Stimulated activated CD4-positive, alpha-beta T cell treated with anti-CD3 and anti-CD28 coated beads, TNF-alpha, amount 100 ng/mL, for 24 hours (primary cell): ENCODE data around the gene UST.
"Not testable (repeated sequence)": the region's sequence is repeated elsewhere in the genome, so short reads cannot be mapped to it uniquely, and the experiment has no call there.

Experiments
- DNase-seq, 3 experiments: peaks; one replicate each; pipeline ENCODE4 v3.0.0-alpha.2; 2020; ENCODE audit warnings: low read depth in 3 of 3

The UST gene

DNA sequence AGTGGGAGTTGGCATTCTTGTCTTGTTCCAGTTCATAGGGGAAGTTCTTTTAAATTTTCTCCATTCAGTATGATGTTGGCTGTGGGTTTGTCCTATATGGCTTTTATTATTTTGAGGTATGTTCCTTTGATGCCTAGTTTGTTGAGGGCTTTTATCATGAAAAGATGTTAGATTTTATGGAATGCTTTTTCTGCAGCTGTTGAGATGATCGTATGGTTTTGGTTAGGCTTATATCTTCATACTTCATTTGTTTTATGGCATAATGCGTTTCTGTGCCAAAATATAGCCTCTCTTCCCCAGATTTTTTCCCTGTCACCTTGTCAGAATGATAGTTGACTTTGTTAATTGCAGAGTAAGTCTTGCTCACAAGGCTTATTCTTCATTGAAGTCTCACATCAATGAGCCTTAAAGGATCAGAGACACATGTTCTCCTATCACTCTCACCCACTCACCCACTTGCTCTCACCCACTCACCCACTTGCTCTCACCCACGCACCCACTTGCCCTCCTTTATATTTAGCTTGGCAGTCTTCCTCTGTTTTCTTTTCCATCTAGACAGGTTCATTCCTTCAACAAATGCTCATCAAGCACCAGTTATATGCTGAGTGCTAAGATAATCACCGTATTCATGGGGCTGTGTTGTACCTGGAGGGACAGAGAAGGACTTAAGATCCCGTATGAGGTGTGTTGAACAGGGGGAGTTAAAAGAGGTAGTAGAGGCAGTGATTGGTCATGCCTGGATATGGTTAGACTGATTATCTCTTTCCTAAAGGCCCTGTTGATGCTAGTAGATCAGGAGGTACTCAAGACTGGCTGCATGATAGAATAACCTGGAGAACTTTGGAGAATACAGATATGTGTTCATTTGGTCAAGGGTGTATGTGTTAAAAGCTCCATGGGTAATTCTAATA, 19.3 kb downstream of the UST start:
- DNase-seq = no peak

DNA sequence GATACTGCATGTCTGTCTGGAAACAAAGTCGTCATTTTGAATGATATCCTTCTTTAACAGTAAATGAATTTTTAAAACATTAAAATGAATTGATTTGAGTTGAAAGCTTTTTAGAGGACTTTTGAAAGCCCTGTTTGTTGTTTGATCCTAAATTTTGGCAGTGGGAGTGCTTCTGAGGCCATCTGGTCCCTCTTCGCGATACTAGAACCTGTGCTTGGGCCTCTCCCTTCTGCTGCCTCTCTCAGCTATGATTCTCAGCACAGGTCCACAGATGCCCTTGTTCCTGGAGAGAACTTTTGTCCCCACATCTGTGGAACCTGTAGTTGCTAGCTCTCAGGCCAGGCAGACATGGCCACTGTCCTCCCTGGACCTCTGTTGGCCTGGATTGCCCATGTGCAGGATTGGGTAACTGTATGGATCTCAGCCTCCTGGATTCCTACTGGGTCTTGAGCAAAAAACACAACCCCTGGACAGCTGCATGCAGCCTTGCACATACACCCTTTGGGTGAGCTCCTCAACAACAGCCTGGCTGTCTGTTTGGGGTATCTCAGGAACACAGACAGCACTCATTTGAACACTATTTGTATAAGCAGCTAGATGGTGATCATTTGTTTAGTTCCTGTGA, 21.9 kb downstream of the UST start:
- DNase-seq = no peak

GRCh38 chr6:148769304-148769968, 22.6 kb downstream of the UST start:
- no peak for DNase-seq

GRCh38 chr6:148770408-148771211, 23.8 kb downstream of the UST start:
- no peak for DNase-seq

- DNase-seq = no peak
These were observed 24.4 kb downstream of the UST start for GRCh38 chr6:148771212-148771601.

DNA sequence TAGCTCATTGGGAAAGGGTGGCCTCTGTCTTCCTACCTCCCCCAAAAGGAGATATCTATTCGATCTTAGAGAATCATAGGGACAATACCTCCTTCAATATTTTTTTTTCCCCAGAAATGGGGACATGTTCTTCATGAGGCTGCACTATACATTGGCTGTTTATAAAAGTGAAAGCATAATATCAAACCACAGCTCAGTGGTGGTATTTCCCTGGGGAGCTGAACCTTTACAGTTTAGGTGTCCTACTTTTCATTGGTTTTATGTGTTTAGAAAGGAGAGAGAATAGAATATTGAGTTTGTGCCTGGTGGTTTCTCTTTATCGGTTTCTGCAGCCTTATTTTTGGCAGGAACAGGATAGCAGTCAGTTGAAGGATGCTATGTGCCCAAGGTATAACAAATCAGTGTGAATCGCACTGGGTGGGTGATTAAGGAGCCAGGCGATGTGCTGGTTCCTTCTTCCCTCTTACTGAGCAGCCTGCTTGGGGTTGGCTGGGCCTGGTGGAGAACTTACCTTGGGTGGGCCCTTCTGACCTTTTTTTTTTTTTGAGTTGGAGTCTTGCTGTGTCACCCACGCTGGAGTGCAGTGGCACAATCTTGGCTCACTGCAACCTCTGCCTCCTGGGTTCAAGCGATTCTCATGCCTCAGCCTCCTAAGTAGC, 25.2 kb downstream of the UST start:
- no peak for DNase-seq

GRCh38 chr6:148775161-148775560, 28.3 kb downstream of the UST start:
- DNase-seq = no peak

GRCh38 chr6:148776321-148777308, 29.8 kb downstream of the UST start:
- DNase-seq = no peak

DNA sequence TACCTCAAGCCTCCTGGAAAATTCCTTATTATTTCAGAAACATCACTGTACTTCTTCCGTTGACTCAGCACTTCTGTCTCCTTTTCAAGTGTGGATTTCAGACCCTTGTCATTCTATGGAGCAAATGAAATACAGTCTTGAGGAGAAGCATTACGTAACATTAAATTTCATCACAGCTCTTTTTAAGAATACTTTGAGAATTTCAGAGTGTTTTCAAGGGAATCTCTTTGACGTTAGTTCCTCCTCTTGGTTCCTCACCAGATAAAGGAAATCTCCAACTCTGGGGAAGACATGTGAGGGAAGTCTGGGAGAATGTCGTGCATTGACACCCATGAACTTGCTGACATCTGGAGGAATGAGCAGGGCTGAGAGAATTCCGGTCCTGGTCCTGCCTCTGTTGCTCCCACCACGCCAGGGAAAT, 32.3 kb downstream of the UST start:
- DNase-seq = no peak

GRCh38 chr6:148780423-148780822, 33.6 kb downstream of the UST start:
- DNase-seq = not testable (repeated sequence)

- DNase-seq = no peak
These were observed 34.1 kb downstream of the UST start for GRCh38 chr6:148780918-148781436.

GRCh38 chr6:148789948-148790347, 43.1 kb downstream of the UST start:
- DNase-seq = no peak

DNA sequence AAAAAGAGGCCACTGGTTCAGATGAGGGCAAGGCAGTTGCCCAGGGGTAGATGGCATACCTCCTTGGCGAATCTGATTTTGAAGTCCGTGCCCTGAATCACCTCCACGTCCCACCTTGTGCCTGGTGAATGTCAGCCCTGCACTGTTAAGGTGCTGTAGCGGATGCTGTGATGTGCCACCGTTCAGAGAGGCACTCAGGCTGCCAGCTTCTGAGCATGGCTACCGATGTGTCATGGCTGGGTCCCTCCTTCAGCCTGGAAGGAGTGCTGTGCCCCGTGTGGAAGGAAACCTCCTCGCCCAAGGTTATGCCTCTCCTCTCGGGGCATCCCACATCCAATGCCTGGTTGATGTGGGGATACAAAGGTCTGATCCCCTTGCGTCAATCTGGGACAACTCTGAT, 43.6 kb downstream of the UST start:
- DNase-seq = no peak

DNA sequence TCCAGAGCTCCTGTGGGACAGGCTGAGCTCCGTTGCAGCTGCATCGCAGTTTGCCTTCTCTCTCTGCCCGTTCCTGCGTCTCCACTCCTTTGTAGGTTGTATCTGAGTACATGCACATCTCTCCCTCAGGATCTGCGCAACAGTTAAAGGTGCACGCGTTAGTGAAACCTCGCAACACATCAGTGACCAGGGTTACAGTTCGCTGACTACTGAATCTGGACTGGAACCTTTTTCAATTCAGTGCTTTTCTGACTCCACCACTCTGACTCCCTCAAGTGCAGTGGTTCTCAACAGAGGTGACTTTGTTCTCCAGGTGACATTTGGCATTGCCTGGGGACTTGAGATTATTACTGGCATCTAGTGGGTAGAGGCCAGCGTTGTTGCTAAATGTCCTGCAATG, 44.0 kb downstream of the UST start:
- no peak for DNase-seq

GRCh38 chr6:148791372-148791771, 44.5 kb downstream of the UST start:
- DNase-seq = no peak

DNA sequence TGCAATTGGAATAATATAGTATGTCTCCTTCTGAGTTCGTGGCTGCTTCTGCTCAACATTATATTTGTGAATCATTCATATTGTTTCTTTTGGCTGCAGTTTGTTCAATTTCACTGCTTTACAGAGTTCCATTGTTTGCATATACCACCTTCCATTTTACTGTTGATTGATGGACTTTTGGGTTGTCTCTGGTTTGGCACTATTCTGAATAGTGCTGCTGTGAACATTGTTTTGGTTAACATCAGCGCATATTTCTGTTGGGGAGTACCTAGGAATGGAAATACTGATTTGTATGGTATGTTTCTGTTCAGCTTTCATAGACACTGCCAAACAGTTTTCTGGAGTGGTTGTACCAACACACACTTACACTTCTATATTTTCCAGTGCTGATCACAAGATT, 46.9 kb downstream of the UST start:
- DNase-seq = no peak

- DNase-seq = no peak
These were observed 48.0 kb downstream of the UST start for GRCh38 chr6:148794797-148795196.

DNA sequence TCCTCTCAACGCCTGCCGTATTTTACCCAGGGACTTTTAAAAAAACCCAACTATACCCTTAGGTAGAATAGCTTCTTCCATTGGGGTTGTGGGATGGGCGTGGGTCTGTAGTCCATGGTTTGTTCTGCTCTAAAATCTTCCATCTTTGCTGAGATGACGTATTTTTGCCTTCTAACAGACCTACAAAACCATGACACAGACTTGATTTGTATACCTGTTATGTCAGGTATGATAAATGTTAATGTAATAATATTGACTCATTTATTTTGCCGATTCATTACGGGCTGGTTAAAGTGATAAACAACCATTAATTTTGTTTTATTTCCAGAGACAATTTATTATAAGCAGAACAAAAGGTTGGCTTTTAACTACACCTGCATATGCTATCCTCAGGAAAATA, 48.7 kb downstream of the UST start:
- DNase-seq = no peak

DNA sequence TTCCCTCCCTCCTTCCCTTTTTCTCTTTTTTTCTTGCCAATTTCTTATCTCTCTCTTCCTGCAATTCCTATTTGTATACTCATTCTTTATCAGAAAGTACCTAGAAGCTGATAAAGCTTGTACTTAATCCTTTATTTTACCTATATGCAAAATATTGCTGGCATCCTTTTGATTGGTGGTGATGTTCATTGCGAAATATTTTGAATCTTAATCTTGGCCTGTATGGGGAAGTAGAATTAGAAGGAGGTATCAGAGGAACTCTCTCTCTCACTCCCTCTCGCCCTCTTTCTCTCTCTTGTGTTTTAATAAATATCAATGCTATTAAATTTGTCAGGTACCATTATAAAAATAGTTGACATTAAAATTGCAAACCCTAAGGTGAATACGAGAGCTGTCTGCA, 52.8 kb downstream of the UST start:
- no peak for DNase-seq

GRCh38 chr6:148800536-148800935, 53.7 kb downstream of the UST start:
- DNase-seq = no peak
